ENCODE results near the gene OXCT1. TPM values are rescaled to one million over a fixed set of nuclear protein-coding genes. Genes with fewer than 3 reads are reported as not detected.

OXCT1 gene
- total and polyA plus RNA-seq, 2 donors from 2014 or later: 20.5 to 42.7 TPM

DNA sequence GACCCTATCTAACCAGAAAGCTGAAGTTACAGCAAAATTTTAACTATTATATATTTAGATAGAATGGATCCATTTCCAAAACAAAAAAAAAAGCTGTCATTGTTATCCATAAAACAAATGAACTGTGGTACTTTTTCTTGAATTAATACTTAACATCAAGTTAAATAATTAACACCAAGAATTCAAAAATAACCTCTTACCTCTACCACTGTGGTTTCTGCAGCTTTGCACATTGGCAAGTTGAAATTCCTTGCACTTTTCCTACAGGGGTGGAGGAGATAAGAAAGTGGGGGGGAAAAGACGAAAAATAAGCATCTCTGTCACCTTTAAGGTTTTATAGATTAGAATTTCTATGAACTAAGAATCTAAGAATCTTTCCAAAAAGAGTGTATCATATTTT lies 30.0 kb downstream of the OXCT1 start:
- no peak overlapping the region for H3K9ac ChIP-seq (ENCODE audit: low read length in 3 of 3)
- no peak overlapping the region for H3K27ac ChIP-seq (ENCODE audit: low read depth in 2 of 2, low read length in 2 of 2)
- peaks cover 0 to 39% (median 0%) of the 10 kb centered on the region in 3 donors for H3K4me1 ChIP-seq (ENCODE audit: control insufficient read depth in 2 of 3, insufficient read depth in 2 of 3, low read depth in 1 of 3, low read length in 3 of 3)
- intact Hi-C loops (cut with DNase I): no loop called here
- TF ChIP-seq, protein P1, sequence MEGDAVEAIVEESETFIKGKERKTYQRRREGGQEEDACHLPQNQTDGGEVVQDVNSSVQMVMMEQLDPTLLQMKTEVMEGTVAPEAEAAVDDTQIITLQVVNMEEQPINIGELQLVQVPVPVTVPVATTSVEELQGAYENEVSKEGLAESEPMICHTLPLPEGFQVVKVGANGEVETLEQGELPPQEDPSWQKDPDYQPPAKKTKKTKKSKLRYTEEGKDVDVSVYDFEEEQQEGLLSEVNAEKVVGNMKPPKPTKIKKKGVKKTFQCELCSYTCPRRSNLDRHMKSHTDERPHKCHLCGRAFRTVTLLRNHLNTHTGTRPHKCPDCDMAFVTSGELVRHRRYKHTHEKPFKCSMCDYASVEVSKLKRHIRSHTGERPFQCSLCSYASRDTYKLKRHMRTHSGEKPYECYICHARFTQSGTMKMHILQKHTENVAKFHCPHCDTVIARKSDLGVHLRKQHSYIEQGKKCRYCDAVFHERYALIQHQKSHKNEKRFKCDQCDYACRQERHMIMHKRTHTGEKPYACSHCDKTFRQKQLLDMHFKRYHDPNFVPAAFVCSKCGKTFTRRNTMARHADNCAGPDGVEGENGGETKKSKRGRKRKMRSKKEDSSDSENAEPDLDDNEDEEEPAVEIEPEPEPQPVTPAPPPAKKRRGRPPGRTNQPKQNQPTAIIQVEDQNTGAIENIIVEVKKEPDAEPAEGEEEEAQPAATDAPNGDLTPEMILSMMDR (IDR thresholded peaks at IDR 0.05; ENCODE audit: borderline replicate concordance, extremely low read depth, insufficient read depth): no peak
- H3K9me3 ChIP-seq (ENCODE audit: control insufficient read depth in 2 of 3, insufficient read depth in 1 of 3, low read length in 3 of 3): no peaks in the 10 kb centered on the region
- DNase-seq (no peak), FAIRE-seq (peak; percentile 54)
- H3K36me3 ChIP-seq (ENCODE audit: control insufficient read depth in 2 of 3, insufficient read depth in 3 of 3, low read length in 3 of 3): no peaks in the 10 kb centered on the region
- no peaks in the 10 kb centered on the region for H3K27me3 ChIP-seq (ENCODE audit: control insufficient read depth, insufficient read depth, low read length)
- H3K4me3 ChIP-seq (ENCODE audit: low read length in 3 of 3): no peak overlapping the region

DNA sequence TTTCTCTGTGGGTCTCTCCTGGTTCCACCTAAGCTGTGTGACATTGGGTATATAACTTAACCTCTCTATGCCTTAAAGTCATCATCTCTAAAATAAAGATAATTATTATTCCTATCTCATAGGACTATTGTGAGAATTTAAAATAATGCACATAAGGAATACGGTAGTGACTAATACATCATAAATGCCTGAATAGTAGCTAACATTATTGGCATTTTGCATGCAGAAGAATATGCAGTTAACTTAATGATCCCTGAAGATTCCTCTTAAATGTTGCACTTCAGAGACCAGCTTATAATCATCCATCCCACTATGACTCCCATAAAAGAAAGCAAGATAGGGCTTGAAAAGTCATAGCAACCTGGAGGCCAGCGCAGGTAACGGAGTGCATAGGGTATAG lies 32.4 kb downstream of the OXCT1 start:
- FAIRE-seq: no peak

DNA sequence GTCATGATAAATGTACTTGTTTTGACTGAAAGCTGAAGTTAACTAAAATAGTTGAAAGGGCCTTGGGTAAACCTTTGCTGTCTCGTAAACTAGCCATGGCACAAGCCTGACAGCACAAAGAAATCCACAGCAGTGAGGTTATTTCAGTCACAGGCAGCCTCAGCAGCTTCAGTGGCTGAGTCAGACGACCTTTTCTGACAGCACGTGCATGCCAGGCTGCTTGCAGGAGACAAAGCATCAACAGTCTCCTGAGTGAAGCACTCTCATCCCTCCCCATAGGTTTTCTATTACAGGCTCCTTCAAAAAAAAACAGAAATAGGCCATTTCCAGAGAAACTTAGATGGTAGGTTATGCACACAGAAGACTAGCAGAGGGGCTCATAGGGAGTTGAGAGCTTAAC lies 34.6 kb downstream of the OXCT1 start:
- TF ChIP-seq, protein P1 (IDR thresholded peaks at IDR 0.05; ENCODE audit: borderline replicate concordance, extremely low read depth, insufficient read depth): no peak
- Histone ChIP-seq H3K4me1 (ENCODE audit: control insufficient read depth in 2 of 3, insufficient read depth in 2 of 3, low read depth in 1 of 3, low read length in 3 of 3) (peaks cover 0 to 25% (median 0%) of the 10 kb centered on the region in 3 donors), H3K36me3 (ENCODE audit: control insufficient read depth in 2 of 3, insufficient read depth in 3 of 3, low read length in 3 of 3) (peaks cover 0 to 5% (median 4%) of the 10 kb centered on the region in 3 donors), H3K4me3 (ENCODE audit: low read length in 3 of 3) (no peak overlapping the region), H3K27me3 (ENCODE audit: control insufficient read depth, insufficient read depth, low read length) (no peaks in the 10 kb centered on the region), H3K9me3 (ENCODE audit: control insufficient read depth in 2 of 3, insufficient read depth in 1 of 3, low read length in 3 of 3) (no peaks in the 10 kb centered on the region), H3K9ac (ENCODE audit: low read length in 3 of 3) (no peak overlapping the region), H3K27ac (ENCODE audit: low read depth in 2 of 2, low read length in 2 of 2) (peak overlapping the region in 1 of 2 donors; percentile 14)
- DNase-seq (peak; percentile 44 to 56 (median 53)), FAIRE-seq (no peak)
- intact Hi-C loops (cut with DNase I): no loop called here

More for the DNA sequence above, 32.4 kb downstream of the OXCT1 start:
- no peak for DNase-seq
- Histone ChIP-seq H3K27me3 (ENCODE audit: control insufficient read depth, insufficient read depth, low read length) (no peaks in the 10 kb centered on the region), H3K4me3 (ENCODE audit: low read length in 3 of 3) (no peak overlapping the region), H3K27ac (ENCODE audit: low read depth in 2 of 2, low read length in 2 of 2) (no peak overlapping the region), H3K4me1 (ENCODE audit: control insufficient read depth in 2 of 3, insufficient read depth in 2 of 3, low read depth in 1 of 3, low read length in 3 of 3) (peaks cover 0 to 39% (median 0%) of the 10 kb centered on the region in 3 donors), H3K9me3 (ENCODE audit: control insufficient read depth in 2 of 3, insufficient read depth in 1 of 3, low read length in 3 of 3) (no peaks in the 10 kb centered on the region), H3K36me3 (ENCODE audit: control insufficient read depth in 2 of 3, insufficient read depth in 3 of 3, low read length in 3 of 3) (peaks cover 0 to 2% (median 0%) of the 10 kb centered on the region in 3 donors), H3K9ac (ENCODE audit: low read length in 3 of 3) (no peak overlapping the region)
- TF ChIP-seq, protein P1 (IDR thresholded peaks at IDR 0.05; ENCODE audit: borderline replicate concordance, extremely low read depth, insufficient read depth): no peak
- intact Hi-C loops (cut with DNase I): no loop called here

DNA sequence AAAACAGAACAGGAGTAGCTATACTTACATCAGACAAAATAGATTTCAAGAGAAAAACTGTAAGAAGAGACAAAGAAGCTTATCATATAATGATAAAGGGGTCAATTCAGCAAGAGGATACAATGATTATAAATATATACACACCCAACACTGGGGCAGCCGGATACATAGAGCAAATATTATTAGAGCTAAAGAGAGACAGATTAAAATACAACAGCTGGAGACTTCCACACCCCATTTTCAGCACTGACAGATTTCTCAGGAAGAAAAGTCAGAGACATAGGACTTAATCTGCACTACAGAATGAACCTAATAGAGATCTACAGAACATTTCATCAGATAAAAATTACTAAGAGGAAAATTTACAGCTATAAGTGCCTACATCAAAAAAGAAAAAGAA lies 35.7 kb downstream of the OXCT1 start:
- DNase-seq (no peak), FAIRE-seq (no peak)
- peaks cover 0 to 5% (median 4%) of the 10 kb centered on the region in 3 donors for H3K36me3 ChIP-seq (ENCODE audit: control insufficient read depth in 2 of 3, insufficient read depth in 3 of 3, low read length in 3 of 3)
- no peaks in the 10 kb centered on the region for H3K9me3 ChIP-seq (ENCODE audit: control insufficient read depth in 2 of 3, insufficient read depth in 1 of 3, low read length in 3 of 3)
- TF ChIP-seq, protein P1 (IDR thresholded peaks at IDR 0.05; ENCODE audit: borderline replicate concordance, extremely low read depth, insufficient read depth): no peak
- intact Hi-C loops (cut with DNase I): no loop called here
- H3K4me3 ChIP-seq (ENCODE audit: low read length in 3 of 3): no peak overlapping the region
- H3K27me3 ChIP-seq (ENCODE audit: control insufficient read depth, insufficient read depth, low read length): no peaks in the 10 kb centered on the region
- H3K4me1 ChIP-seq (ENCODE audit: control insufficient read depth in 2 of 3, insufficient read depth in 2 of 3, low read depth in 1 of 3, low read length in 3 of 3): peaks cover 0 to 16% (median 0%) of the 10 kb centered on the region in 3 donors
- H3K9ac ChIP-seq (ENCODE audit: low read length in 3 of 3): no peak overlapping the region
- H3K27ac ChIP-seq (ENCODE audit: low read depth in 2 of 2, low read length in 2 of 2): no peak overlapping the region
